Skeletal muscle satellite cell (primary cell): ENCODE measurements around the gene CNBP.
"Not testable (repeated sequence)": the region's sequence is repeated elsewhere in the genome, so short reads cannot be mapped to it uniquely, and the experiment has no call there.

Source experiments
- H3K27me3 ChIP-seq: 2 replicates; pipeline ENCODE4 v1.7.0; 2013; ENCODE audit warnings: low read length; ENCODE audit not compliant: control insufficient read depth, insufficient read depth
- H3K36me3 ChIP-seq: 2 replicates; pipeline ENCODE4 v1.7.0; 2013; ENCODE audit warnings: mild to moderate bottlenecking, control low read depth, low read length; ENCODE audit not compliant: insufficient read depth
- H3K4me1 ChIP-seq: 2 replicates; pipeline ENCODE4 v1.7.0; 2013; ENCODE audit warnings: low read length; ENCODE audit not compliant: control insufficient read depth, insufficient read depth
- H3K4me2 ChIP-seq: 2 replicates; pipeline ENCODE4 v1.7.0; 2013; ENCODE audit warnings: mild to moderate bottlenecking, low read length
- H3K4me3 ChIP-seq: 2 replicates; pipeline ENCODE4 v1.7.0; 2013; ENCODE audit warnings: low read length
- H3K9ac ChIP-seq: 2 replicates; pipeline ENCODE4 v1.7.0; 2013; ENCODE audit warnings: mild to moderate bottlenecking, low read depth, low read length, moderate library complexity
- H3K9me3 ChIP-seq: replicated peaks from 2 replicates; pipeline ENCODE4 v1.7.0; 2013; ENCODE audit warnings: mild to moderate bottlenecking, control low read depth, low read length

CNBP gene

DNA sequence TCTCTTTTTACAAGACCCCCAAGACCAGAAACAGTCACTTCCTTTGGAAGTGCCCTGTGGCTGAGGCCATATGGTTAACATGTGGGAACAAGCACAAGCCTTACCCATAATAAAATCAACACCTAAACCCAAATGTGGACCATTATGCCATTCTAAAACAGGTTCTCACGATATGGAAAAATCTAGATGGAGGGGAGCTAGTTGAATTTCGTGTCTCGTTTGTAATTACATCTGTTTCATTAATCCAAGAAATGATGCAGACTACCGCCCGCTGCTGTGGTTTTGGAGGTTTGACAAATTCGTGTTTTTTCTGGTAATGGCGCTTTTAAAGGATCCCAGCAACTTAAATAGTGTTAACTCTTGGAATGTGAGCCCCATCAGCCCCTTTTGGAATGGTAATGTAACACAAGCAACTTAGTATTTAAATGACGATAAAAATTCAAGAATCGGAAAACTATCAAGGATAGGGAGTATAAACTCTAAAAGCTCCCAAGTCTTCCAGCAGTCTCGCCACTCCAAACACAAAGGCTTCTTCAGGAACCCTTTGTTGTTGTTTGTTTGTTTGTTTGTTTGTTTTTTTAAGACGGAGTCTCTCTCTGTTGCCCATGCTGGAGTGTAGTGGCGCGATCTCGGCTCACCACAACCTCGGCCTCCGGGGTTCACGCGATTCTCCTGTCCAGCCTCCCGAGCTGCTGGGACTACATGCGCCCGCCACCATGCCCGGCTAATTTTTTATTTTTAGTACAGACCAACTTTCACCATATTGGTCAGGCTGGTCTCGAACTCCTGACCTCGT lies 1.1 kb downstream of the CNBP start:
- H3K4me2 ChIP-seq: peak overlapping the region; percentile 87
- H3K4me1 ChIP-seq: peaks cover 35% of the 10 kb centered on the region

DNA sequence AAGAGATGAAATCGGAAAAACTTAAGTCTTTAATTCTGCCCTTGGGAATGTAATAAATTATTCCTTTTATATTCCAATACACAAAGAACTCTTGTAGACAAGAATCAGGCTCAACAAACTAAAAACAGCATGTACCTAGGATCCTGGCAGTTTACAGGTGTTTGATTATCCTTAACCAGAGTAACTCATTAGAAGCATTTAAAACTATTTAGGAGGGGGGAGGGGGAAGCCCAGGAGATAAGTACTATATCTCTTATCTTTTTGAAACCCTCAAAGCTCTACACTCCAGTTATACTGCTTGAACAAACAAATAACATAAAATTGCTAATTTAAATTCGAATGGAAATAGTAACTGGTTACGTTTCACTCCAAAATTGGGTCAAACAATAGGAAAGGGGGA lies 1.9 kb downstream of the CNBP start:
- peaks cover 38% of the 10 kb centered on the region for H3K4me1 ChIP-seq
- H3K27me3 ChIP-seq: no peaks in the 10 kb centered on the region
- peaks cover 18% of the 10 kb centered on the region for H3K36me3 ChIP-seq
- peak overlapping the region; percentile 87 for H3K4me2 ChIP-seq
- H3K9me3 ChIP-seq: no peaks in the 10 kb centered on the region
- H3K9ac ChIP-seq: peak overlapping the region; percentile 100
- peak overlapping the region; percentile 100 for H3K4me3 ChIP-seq

More for the DNA sequence above, 1.1 kb downstream of the CNBP start:
- Histone ChIP-seq H3K4me3 (peak overlapping the region; percentile 100), H3K9ac (peak overlapping the region; percentile 100), H3K9me3 (no peaks in the 10 kb centered on the region), H3K36me3 (peaks cover 10% of the 10 kb centered on the region), H3K27me3 (no peaks in the 10 kb centered on the region)

DNA sequence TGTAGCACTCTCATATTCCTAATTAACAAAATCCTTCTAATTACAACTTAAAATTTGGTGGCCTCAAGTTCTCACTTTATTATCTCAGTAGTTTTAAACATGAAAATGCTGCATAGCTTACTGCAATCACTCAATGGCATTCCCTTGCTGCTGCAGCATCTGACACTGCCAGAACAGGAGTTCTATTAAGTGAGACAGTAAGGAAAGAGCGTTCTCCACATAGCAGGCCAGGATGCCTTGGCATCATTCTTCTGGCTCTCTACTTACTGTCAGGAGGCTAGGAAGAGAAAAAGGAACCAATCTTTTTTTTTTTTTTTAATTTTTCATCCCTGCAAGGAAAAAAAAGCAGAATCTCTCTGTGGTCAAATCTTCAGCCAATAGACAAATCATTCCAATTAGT lies 3.2 kb downstream of the CNBP start:
- Histone ChIP-seq H3K4me3 (peak overlapping the region; percentile 40), H3K9ac (peak overlapping the region; percentile 100), H3K9me3 (no peaks in the 10 kb centered on the region), H3K36me3 (peaks cover 26% of the 10 kb centered on the region), H3K27me3 (no peaks in the 10 kb centered on the region), H3K4me1 (peaks cover 38% of the 10 kb centered on the region), H3K4me2 (peak overlapping the region; percentile 87)

DNA sequence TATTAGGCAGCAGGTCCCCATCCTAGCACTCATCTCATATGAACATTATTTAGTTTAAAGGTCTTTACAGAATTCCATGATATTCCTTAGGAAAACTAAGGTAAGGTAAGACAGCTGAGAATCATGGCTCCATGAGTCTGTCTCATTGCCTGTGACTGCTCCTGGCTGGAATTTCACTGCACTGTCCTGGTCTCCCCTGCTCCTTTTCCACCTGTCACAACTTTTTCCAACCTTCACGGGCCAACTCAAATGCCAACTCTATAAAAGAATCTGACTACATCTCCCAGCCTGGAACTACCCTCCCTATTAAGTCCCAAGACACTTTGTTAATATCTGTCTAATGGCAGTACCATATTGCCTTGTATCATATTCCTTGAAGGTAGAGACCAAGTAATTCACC lies 7.6 kb downstream of the CNBP start:
- H3K9ac ChIP-seq: no peak overlapping the region
- peaks cover 40% of the 10 kb centered on the region for H3K36me3 ChIP-seq
- H3K4me3 ChIP-seq: no peak overlapping the region
- H3K27me3 ChIP-seq: no peaks in the 10 kb centered on the region
- H3K9me3 ChIP-seq: no peaks in the 10 kb centered on the region
- peaks cover 45% of the 10 kb centered on the region for H3K4me1 ChIP-seq
- no peak overlapping the region for H3K4me2 ChIP-seq

DNA sequence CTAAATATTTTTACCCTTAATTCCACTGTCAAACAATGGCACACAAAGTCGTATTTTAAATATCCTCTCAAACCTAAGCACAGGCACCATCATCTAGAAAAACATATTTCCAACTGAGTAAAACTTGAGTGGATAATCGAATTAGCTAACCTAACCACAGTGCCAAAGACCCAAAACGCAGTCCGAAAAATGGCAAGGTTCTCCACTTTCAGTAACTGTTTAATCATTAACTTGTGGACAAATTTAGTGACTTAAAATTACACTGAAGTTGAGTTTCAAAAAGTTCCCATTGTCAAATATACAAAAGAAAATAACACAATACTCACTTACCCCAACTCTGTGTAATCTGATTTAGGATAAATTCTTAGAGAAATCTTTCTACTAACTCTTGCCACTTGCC lies 10.0 kb downstream of the CNBP start:
- Histone ChIP-seq H3K36me3 (peaks cover 57% of the 10 kb centered on the region), H3K4me2 (peak overlapping the region; percentile 7), H3K9ac (peak overlapping the region; percentile 10), H3K9me3 (no peaks in the 10 kb centered on the region), H3K4me1 (peaks cover 24% of the 10 kb centered on the region), H3K4me3 (no peak overlapping the region), H3K27me3 (no peaks in the 10 kb centered on the region)

DNA sequence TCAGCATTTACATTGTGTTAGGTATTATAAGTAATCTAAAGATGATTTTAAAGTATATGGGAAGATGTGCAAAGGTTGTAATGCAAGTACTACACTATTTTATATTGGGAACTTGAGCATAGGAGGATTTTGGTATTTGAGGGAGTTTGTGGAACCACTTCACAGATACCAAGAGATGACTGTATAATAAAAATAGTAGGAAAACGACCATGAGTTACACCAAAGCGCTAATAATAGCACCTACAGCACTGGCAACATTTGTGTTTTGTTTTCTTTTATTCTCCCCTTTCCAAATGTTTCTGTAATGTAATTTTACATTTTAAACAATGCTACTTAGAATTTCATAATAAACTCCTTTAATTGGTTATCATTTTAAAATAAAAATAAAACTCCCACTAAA lies 10.5 kb downstream of the CNBP start:
- H3K9ac ChIP-seq: peak overlapping the region; percentile 10
- no peaks in the 10 kb centered on the region for H3K9me3 ChIP-seq
- peaks cover 53% of the 10 kb centered on the region for H3K36me3 ChIP-seq
- H3K4me2 ChIP-seq: peak overlapping the region; percentile 18
- H3K4me1 ChIP-seq: peaks cover 20% of the 10 kb centered on the region
- H3K27me3 ChIP-seq: no peaks in the 10 kb centered on the region
- no peak overlapping the region for H3K4me3 ChIP-seq

GRCh38 chr3:129166579-129167332 lies 16.9 kb downstream of the CNBP start:
- H3K9ac ChIP-seq: no peak overlapping the region
- H3K4me1 ChIP-seq: peaks cover 13% of the 10 kb centered on the region
- no peak overlapping the region for H3K4me3 ChIP-seq
- no peak overlapping the region for H3K4me2 ChIP-seq
- peaks cover 58% of the 10 kb centered on the region for H3K36me3 ChIP-seq
- H3K27me3 ChIP-seq: no peaks in the 10 kb centered on the region
- H3K9me3 ChIP-seq: no peaks in the 10 kb centered on the region

- H3K27me3 ChIP-seq, H3K9ac ChIP-seq, H3K4me2 ChIP-seq, H3K4me3 ChIP-seq, H3K9me3 ChIP-seq: not testable (repeated sequence)
- Histone ChIP-seq H3K4me1 (peaks cover 13% of the 10 kb centered on the region), H3K36me3 (peaks cover 47% of the 10 kb centered on the region)
Observed at GRCh38 chr3:129165594-129165993, 18.1 kb downstream of the CNBP start.

GRCh38 chr3:129164500-129164899 lies 19.2 kb downstream of the CNBP start:
- Histone ChIP-seq H3K4me3 (no peak overlapping the region), H3K4me1 (peaks cover 16% of the 10 kb centered on the region), H3K4me2 (no peak overlapping the region), H3K36me3 (peaks cover 36% of the 10 kb centered on the region), H3K27me3 (no peaks in the 10 kb centered on the region), H3K9me3 (no peaks in the 10 kb centered on the region), H3K9ac (no peak overlapping the region)

DNA sequence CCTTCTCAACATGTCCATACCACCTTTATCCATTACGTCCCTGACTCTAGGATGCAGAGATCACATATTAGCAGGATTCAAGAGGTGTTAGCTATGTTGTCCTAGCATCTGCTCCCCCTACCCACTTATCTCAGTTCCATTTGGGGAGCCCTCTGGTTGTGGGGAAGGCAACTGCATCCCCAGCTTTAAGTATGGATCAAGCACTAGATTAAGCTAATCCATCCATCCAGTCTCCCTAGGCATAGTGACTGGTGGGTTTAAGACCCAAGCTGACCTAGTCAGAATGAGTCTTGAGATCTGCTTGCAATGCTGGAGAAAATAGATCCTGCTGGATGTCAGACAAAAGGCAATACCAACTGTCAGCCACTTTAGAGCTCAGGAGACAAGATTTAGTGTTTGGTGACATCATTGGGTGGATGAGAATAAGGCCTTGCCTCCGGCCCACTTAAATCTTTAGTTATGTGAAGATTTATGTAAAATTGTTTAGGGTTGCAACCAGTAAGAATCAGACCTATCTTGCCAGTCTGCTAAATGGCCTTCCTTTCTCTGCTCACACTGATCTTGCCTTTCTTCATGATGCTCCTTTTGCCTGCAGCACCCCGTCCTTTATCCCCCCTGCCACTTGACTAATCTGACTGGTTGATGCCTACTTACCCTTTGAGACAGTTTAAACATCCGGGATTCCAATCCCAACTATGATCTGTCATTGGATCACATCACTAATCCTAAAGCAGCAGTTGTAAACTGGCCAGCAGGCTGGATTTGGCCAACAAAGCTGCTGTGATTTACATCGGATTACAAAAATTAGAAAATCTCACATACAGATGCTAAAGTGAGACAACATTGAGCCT lies 20.7 kb downstream of the CNBP start:
- no peaks in the 10 kb centered on the region for H3K27me3 ChIP-seq
- peak overlapping the region; percentile 93 for H3K4me2 ChIP-seq
- H3K36me3 ChIP-seq: peaks cover 34% of the 10 kb centered on the region
- H3K9me3 ChIP-seq: no peaks in the 10 kb centered on the region
- H3K4me3 ChIP-seq: no peak overlapping the region
- H3K9ac ChIP-seq: peak overlapping the region; percentile 91
- H3K4me1 ChIP-seq: peaks cover 19% of the 10 kb centered on the region

GRCh38 chr3:129161860-129162271 lies 21.8 kb downstream of the CNBP start:
- peaks cover 19% of the 10 kb centered on the region for H3K4me1 ChIP-seq
- H3K9ac ChIP-seq: peak overlapping the region; percentile 91
- peaks cover 28% of the 10 kb centered on the region for H3K36me3 ChIP-seq
- H3K4me2 ChIP-seq: peak overlapping the region; percentile 93
- H3K4me3 ChIP-seq: peak overlapping the region; percentile 78
- H3K9me3 ChIP-seq: no peaks in the 10 kb centered on the region
- H3K27me3 ChIP-seq: no peaks in the 10 kb centered on the region
